Activated CD4-positive, alpha-beta T cell treated with anti-CD3 and anti-CD28 coated beads, Interleukin-2, amount 50 U/mL, for 48 hours (primary cell): Measurements from ENCODE around the gene DBNDD2.
A peak's percentile ranks its signal among the peaks of the same experiment; 100 is the strongest.

Experiments
- DNase-seq, 2 experiments: peaks; one replicate each; pipeline ENCODE4 v3.0.0-alpha.2; 2020

Gene DBNDD2

DNA sequence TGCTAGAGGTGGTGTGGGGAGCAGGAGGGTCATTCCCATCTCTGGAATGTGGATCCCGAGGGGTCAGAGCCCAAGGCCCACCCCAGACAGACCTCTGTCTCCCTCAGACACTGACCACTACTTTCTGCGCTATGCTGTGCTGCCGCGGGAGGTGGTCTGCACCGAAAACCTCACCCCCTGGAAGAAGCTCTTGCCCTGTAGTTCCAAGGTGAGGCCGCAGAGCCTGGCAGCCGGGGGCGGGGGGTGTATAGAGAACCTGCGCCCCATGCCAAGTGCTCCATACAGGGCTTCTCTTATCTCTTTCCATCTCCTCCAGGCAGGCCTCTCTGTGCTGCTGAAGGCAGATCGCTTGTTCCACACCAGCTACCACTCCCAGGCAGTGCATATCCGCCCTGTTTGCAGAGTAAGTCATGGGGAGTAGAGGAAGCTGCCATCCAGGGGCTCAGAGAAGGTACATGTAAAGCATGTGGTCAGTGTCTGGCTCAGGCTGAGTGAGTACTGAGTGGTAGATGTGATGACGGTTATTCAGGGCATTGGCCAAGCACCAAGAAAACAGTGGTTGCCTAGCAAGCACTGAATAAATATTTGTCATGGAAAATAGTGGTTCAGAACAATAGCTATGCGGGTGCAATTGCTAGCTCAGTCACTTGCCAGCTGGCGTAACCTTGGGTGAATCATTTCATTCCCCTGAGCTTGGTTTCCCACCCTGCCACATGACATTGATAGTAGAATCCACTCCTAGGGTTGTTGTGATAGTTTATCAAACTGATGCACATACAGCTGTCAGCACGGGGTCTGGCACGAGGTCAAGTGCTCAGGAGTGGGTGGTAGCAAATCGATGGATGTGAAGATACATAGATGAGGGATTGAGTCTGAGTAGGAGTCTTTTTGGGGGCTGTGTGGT is 11.4 kb downstream of the DBNDD2 start:
- peak; percentile 12 to 30 for DNase-seq

DNA sequence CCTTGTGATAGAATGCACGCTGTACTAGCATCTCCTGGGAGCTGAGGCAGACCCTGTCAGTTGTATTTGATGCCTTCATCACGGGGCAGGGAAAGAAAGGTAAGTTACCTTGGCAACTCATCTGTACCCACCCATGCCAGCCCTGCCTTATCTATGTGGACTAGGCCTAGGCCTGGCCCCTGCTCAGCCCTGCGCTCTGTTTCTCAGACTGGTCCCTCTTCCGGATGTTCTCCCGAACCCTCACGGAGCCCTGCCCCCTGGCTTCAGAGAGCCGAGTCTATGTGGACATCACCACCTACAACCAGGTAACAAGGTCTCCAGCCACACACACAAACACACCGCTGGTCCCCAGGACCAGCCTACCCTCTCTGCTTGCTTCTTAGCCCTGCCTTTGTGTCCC is 12.0 kb downstream of the DBNDD2 start:
- DNase-seq = no peak

DNA sequence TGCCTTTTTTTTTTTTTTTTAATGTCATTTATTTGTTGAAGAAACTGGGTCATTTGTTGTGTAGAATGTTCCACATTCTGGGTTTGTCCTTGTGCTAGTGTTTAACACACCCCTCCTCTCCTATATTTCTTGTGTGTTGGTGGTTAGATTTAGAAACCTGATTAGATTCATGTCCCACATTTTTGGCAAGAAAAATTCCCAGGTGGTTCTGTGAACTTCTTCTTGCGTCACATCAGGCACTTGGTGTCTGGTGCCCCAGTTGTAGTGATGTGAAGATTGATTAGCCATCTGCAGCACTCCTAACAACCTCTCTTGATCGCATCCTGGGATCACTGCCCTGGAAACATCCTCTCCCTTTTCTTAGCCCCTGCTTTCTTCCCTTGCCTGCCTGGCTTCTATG is 15.6 kb downstream of the DBNDD2 start:
- no peak for DNase-seq

DNA sequence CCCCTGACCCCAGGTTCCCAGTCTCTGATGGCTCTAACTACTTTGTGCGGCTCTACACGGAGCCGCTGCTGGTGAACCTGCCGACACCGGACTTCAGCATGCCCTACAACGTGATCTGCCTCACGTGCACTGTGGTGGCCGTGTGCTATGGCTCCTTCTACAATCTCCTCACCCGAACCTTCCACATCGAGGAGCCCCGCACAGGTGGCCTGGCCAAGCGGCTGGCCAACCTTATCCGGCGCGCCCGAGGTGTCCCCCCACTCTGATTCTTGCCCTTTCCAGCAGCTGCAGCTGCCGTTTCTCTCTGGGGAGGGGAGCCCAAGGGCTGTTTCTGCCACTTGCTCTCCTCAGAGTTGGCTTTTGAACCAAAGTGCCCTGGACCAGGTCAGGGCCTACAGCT is 17.5 kb downstream of the DBNDD2 start:
- no peak for DNase-seq

DNA sequence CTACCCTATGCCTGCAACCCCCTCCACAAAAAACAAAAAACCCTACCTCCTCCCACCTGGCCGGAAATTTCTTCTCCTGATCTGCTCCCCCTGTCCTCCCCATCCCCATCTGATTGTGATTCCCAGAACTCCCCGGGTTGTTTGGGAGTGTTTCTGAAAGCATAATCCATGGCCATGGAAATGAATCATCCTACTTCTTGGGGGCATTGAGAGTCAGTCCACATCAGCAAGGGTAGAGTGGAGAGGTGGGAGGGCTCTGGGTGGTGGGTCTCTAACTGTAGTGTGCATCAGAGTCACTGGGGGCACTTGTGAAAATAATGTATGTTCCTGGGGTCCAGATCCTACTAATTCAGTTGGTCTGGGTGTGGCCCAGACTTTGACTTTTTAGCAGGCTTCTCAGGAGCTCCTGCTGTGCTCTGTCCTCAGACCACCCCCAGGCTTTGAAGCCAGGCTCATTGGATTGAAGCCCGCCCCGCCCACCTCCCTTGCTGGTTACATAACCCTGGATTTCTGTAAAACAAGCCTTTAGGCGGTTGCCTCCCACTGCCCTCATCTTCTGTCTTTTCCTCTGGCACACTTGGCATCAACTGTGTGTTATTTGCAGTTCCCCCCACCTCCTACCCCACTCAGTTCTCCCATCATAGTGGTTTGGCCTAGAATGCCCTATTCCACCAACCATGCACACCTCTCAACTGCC is 18.4 kb downstream of the DBNDD2 start:
- no peak for DNase-seq

DNA sequence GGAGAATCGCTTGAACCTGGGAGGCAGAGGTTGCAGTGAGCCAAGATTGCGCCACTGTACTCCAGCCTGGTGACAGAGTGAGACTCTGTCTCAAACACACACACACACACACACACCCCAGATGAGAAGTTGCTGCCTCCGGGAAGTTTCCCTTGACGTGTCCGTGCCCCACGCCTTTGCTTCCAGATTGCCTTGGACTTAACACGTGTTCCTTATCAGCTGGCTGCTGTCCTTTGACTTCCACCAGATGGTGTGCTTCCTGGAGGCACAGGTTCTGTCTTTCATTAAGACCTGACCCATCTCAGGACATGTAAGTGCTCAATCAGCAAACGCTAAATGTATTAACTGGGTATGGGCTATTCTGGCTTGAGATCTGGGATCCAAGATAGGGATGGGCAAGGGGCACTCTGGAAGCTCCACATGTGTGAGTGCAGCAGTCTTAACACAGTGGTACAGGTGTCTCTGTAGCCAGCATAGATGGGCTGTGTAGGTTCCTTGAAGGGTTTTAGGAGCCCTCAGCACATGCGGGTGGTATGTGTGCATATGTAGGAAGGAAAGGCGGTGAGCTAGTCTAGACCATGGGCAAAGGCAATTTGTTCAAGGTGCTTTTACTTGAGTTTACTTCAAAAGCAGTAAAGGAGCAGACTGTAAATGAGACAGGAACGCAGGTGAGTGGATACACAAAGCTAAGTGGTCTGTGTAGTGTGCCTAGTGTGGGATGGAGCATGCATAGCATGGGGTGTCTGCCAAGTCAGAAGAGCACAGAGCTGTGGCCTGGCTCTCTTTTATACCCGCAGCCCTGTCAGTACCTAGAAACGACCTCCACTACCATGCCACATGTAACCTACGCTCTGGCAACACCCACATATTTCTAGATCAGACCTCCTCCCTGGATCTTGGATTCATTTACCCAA is 19.4 kb downstream of the DBNDD2 start:
- DNase-seq = no peak

DNA sequence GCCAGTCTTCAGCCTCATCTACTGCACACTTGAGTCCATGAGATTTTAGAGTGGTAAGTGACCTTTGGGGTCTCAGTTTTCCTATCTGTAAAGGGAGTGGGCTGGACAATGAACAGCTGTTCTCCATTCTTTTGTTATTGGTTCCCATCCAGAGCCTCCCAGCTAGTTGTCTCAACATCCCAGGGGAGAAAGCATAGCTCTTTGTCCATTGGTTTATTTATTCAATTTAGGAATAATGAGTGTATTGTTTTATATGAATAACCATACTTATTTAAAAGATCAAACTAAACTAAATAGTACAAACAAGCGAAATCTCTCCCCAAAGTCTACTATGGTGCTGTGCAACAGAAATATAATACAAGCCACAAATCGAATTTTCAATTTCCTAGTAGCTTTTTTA is 21.5 kb downstream of the DBNDD2 start:
- no peak for DNase-seq

DNA sequence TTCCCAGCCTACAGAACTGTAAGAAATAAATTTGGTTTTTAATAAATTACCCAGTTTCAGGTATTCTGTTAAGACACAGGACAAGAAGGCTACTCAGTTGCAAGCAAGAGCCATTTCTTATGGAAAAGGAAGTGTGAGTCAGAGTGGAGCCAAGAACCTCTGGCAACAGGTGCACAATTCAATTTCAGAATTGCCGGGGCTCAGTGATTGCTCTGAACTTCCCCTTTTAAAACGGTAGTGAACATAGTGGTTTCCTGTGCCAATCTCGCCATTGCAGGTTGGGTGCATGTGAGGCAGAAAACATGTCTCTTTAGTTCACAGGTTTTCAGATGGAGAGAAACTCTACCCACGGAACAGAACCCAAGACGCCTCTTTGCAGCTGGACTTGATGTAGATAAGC is 24.2 kb downstream of the DBNDD2 start:
- DNase-seq = no peak

DNA sequence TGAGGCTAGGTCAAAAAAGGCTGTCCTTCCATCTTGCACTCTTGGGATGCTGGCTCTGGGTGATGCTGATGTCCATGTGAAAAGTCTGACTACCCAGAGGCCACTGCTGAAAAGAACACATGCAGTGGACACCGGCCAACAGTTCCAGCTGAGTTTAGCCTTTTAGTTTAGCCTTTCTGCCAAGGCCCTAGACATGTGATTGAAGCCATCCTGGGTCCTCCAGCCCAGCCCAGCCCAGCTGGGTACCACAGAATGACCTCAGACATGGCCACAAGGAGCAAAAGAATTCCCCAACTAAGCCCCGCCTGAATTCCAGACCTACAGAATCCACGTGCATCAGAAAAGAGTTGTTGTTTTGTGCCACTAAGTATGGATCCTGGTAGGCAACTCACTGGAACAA is 25.2 kb downstream of the DBNDD2 start:
- no peak for DNase-seq

DNA sequence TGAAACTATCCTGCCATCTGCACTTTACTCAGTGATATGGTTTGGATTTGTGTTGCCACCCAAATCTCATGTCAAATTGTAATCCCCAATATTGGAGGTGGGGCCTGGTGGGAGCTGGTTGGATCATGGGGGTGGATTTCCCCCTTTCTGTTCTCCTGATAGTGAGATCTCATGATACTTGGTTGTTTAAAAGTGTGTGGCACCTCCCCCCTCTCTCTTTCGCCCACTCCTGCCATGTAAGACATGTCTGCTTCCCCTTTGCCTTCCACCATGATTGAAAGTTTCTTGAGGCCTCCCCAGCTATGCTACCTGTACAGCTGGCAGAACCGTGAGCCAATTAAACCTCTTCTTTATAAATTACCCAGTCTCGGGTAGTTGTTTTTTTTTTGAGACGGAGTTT is 25.9 kb downstream of the DBNDD2 start:
- no peak for DNase-seq

DNA sequence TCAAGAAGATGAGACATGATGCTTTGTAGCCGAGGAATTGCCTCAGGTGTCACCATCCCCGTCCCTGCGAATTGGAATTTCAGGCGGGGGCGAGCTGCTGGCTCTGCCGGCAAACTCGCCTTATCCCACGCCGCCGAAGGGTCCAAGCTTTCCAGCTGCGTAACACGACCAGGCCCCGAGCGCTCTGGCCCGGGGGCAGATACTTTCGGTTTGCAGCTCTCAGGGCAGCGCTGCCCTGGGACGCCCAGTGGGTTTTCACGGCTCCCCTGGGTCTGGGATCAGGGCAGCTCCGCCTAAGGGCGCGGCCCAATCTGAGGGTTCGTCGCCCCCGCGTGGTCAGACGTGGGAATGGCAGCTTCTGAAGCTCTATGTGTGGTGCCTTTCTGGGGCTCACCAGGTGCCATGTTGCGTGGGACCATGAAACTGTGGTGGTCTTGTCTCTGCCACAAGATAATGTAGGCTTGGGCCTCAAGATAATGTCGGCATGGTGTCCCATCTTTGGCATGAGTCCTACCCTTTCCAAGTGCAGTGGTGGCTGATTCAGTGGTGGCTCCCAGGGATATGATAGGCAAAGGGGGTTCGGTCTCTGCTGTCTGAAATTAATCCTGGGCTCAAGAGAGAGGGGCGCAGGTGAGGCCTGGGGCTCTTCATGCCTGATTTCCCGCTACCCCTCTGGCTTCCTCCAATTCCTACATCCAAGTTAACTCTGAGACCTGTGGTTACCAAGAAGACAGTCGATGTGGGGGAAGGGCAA is 28.8 kb downstream of the DBNDD2 start:
- peak; percentile 91 to 92 for DNase-seq

DNA sequence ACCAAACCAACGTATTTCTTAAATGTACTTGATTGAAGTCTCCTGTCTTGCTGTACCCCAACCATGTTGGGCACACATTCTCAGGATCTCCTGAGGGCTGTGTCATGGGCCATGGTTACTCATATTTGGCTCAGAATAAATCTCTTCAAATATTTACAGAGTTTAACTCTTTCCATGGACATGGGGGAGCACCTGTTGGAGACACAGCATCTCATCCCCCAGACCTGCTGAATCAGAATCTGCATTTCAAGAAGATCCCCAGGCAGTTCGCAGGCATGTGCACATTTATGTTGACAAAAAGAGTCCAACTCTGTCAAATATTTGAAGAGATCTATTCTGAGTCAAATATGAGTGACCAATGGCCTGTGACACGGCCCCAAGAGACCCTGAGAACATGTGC is 32.3 kb downstream of the DBNDD2 start:
- no peak for DNase-seq

DNA sequence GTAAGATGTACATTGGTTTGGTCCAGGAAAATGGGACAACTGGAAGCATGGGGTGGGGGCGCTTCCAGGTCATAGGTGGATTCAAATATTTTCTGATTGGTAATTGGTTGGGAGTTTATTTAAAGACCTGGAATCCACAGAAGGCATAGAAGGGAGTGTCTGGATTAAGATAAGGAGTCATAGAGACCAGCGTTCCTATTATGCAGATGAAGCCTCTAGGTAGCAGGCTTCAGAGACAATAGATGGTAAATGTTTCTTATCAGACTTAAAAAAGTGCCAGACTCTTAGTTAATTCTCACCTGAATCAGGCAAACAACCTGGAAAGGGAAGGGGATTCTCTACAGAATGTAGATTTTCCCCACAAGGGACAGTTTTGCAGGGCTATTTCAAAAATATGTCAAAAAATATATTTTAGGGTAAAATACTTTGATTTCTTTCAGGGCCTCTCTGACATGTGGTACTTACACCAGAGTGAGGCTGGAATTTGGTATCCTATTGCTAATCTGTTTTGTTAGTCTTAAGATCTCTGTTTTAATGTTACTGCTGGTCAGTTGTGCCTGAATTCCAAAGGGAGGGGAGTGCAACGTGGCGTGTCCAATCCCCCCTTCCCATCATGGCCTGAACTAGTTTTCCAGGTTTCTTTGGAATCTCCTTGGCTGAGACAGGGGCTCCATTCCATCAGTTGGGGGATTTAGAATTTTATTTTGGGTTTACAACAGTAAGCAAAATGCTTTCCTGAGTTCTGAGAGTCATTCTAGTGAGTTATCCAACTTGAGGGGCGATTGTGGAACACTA is 33.0 kb downstream of the DBNDD2 start:
- DNase-seq = no peak

DNA sequence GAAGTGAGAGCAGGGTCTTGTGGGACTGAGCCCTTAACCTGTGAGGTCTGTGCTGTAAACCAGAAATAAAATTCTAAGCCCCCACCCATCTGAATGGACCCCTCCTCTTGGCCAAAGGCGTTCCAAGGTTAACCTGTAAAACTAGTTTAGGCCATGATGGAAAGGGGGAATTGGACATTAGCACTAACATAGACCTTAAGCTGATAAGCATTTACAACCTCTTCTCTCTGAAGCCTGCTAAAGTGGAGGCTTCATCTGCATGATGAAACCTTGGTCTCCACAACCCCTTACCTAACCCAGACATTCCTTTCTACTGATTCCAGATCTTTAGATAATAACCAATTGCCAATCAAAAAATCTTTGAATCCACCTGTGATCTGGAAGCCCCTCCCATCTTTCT is 33.7 kb downstream of the DBNDD2 start:
- no peak for DNase-seq

DNA sequence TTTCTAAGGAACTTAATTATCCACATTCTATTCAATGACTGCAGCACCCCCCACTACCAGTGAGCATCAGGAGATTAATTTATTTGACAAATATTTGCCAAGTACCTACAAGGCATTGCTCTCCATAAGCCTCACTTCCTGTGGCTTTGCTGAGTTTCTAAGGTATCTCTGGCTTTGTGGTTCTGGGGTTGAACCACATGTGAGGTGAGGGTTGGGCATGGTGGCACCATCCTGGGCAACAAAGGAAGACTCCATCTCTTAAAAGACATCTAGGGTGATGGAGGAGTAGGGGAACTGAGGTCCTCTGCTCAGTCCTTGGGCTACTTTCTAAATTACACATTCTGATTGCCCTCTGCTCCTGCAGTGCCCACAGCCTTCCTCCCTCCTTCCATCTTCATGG is 36.0 kb downstream of the DBNDD2 start:
- DNase-seq = no peak

DNA sequence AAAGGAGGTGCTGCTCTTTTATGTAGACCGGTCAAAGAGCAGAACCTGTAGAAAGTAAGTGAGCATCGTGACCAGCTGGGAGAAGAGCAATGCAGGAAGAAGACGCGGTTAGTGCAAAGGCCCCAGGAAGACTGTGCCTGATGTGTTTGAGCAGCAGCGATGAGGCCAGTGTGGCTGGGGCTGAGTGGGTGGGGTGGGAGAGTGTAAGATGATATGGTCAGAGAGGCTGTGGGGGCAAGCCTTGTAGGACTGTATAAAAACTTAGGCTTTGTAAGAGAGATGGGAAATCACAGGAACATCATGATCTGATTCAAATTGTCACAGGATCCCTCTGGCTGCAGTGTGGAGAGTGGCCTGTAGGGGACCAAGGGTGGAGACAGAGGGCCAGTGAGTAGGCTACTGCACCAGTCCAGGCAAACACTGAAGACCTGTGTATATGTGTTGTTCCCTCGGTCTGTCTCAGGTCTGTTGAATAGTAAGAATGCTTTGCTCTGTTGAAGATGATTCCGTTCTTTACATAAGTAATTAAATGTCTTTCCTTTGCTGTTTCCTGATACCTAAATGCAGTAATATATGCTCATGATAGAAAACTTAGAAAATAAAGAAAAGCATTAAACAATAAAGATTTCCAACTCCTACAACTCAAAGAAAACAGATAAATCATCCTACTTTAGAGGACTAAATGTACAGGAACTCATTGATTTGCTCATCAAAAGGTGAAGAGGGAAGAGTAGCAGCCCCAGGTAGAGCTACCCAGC is 37.9 kb downstream of the DBNDD2 start:
- peak; percentile 54 to 65 for DNase-seq

DNA sequence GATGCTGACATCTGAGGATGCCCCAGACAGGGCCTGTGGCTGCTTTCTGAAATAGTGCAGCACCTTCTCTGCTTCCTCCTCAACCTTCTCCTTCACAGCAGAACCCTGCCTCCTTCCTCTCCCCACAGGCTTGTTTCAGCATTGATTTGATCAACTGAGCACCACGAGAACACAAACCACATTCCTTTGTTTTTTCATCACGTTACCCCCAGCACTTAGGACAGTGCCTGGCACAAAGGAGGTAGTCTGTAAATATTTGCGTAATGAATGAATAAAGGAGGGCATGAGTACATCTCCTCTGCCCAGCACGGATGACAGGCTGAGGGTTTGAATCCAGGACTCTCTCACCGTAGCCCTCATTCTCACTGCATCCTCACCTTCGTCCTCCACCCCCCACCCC is 40.2 kb downstream of the DBNDD2 start:
- DNase-seq = no peak

DNA sequence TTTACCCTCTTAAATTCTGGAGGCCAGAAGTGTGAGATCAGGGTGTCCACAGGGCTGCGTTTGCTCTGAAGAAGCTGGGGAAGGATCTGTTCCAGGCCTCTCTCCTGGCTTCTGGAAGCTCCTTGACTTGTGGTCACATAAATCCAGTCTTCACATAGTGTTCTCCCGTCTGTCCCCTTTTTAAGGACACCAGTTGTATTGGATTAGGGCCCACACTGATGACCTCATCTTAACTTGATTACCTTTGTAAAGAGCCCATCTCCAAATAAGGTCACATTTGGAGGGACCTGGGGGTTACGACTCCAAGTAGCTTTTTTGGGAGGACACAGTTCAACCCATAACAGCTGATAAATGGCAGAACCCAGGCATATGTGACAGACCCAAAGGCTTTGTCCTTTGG is 41.4 kb downstream of the DBNDD2 start:
- DNase-seq = no peak

DNA sequence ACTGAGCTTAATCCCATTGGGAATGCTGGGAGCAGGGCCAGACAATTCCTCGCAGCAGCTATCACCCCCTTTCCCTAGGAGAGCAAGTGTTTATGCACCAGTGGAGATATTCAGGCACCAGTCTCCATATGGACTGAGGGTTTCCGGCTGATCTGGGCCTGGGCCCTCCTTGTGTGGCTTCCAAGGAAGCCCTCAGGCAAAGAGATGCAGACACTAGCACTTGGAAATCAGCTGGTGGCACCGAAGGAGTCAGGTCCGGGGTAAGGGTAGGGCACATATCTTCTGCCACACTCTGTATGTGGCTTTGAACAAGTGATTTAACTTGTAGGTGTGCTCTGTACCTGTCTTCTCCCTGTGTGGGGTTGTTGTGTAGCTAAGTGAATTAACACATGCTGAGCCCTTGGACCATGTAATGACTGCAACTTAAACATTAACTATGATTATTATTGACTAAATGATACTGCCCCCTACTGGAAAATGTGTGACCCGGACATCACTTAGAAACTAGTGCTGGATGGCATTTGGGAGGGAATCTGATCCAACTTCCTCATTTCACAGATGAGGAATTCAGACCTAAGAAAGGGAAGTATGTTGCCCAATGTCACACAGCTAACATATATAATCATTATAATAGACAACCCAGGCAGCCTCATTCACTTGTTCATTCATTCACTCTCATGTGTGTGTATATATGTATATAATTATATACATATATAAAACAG is 42.2 kb downstream of the DBNDD2 start:
- no peak for DNase-seq

DNA sequence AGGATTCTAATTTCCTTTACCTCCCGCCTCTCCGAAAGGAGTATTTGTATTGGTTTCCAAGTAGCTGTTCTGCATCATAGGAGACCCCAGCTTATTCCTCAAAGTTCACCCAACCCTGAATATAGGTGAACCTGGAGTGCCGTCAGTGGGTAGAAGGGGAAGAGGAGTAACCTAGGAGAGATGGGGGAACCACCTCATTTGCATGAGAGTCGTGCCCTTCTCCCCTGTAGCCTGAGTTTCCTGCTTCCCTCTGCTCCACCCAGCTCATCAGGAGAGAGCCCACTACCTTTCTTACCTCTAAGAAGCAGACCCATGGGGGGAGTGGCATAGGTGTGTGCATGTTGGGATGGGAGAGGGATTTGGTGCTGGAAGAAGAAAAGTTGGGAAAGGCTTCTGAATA is 44.1 kb downstream of the DBNDD2 start:
- DNase-seq = no peak
